Measurements from ENCODE around the gene SGCB.

SGCB gene

GRCh38 chr4:52019936-52020657 lies 18.0 kb downstream of the SGCB start, which contains the start of gene LRRC66:
Gene LRRC66 (minus strand): TSS chr4:52020363. CDS start chr4:52017613, 2,750 bp downstream.
- no peak for DNase-seq (ENCODE audit: low read depth in 1 of 2, low spot score in 1 of 2)

GRCh38 chr4:52017814-52018213 lies 20.3 kb downstream of the SGCB start:
- DNase-seq (ENCODE audit: low read depth in 1 of 2, low spot score in 1 of 2), result no peak

GRCh38 chr4:52016981-52017380 lies 21.1 kb downstream of the SGCB start:
- no peak for DNase-seq (ENCODE audit: low read depth in 1 of 2, low spot score in 1 of 2)

- DNase-seq (ENCODE audit: low read depth in 1 of 2, low spot score in 1 of 2), result no peak
These were observed 22.7 kb downstream of the SGCB start for GRCh38 chr4:52015366-52015765.

- no peak for DNase-seq (ENCODE audit: low read depth in 1 of 2, low spot score in 1 of 2)
These were observed 23.2 kb downstream of the SGCB start for GRCh38 chr4:52014903-52015302.

GRCh38 chr4:52012651-52013050 lies 25.4 kb downstream of the SGCB start:
- no peak for DNase-seq (ENCODE audit: low read depth in 1 of 2, low spot score in 1 of 2)

GRCh38 chr4:52010986-52011385 lies 27.1 kb downstream of the SGCB start:
- no peak for DNase-seq (ENCODE audit: low read depth in 1 of 2, low spot score in 1 of 2)

GRCh38 chr4:52006887-52007286 lies 31.2 kb downstream of the SGCB start:
- DNase-seq (ENCODE audit: low read depth in 1 of 2, low spot score in 1 of 2), result no peak

- no peak for DNase-seq (ENCODE audit: low read depth in 1 of 2, low spot score in 1 of 2)
These were observed 32.4 kb downstream of the SGCB start for GRCh38 chr4:52005604-52006273.

- no peak for DNase-seq (ENCODE audit: low read depth in 1 of 2, low spot score in 1 of 2)
These were observed 33.7 kb downstream of the SGCB start for GRCh38 chr4:52004414-52004813.

- DNase-seq (ENCODE audit: low read depth in 1 of 2, low spot score in 1 of 2), result no peak
These were observed 36.5 kb downstream of the SGCB start for GRCh38 chr4:52001616-52002015.

GRCh38 chr4:51999250-51999649 lies 38.8 kb downstream of the SGCB start:
- DNase-seq (ENCODE audit: low read depth in 1 of 2, low spot score in 1 of 2), result no peak

GRCh38 chr4:51998837-51999236 lies 39.3 kb downstream of the SGCB start:
- DNase-seq (ENCODE audit: low read depth in 1 of 2, low spot score in 1 of 2), result no peak

- no peak for DNase-seq (ENCODE audit: low read depth in 1 of 2, low spot score in 1 of 2)
These were observed 40.5 kb downstream of the SGCB start for GRCh38 chr4:51997647-51998046.

GRCh38 chr4:51995647-51996220 lies 42.4 kb downstream of the SGCB start:
- DNase-seq (ENCODE audit: low read depth in 1 of 2, low spot score in 1 of 2), result no peak
